Neural cell (in vitro differentiated cells): ENCODE measurements around the gene LDHD. TPM values are rescaled to one million over a fixed set of nuclear protein-coding genes. Genes with fewer than 3 reads are reported as not detected.

ENCODE experiments used
- H2AFZ ChIP-seq: fragments of 200-600, 300-800 bp; sonication (generic), shearing (Covaris generic); 2 replicates; pipeline ENCODE4 v1.6.0; 2014; ENCODE audit warnings: low read depth, mild to moderate bottlenecking, antibody characterized with exemption, low read length, moderate library complexity
- H3F3A ChIP-seq: fragments of 200-600 bp; shearing (Covaris generic); 2 replicates; pipeline ENCODE4 v1.6.1; 2016; ENCODE audit warnings: mild to moderate bottlenecking, moderate library complexity, mixed read lengths, antibody characterized with exemption, low read length; ENCODE audit not compliant: insufficient read depth, poor library complexity, severe bottlenecking
- H3K27ac ChIP-seq: fragments of 200-600, 300-800 bp; sonication (generic), shearing (Covaris generic); 2 replicates; pipeline ENCODE4 v1.5.1; 2014; ENCODE audit warnings: mild to moderate bottlenecking, low read length, moderate library complexity
- H3K27me3 ChIP-seq: fragments of 300-800, 200-600 bp; sonication (generic), shearing (Covaris generic); 2 replicates; pipeline ENCODE4 v1.6.0; 2014; ENCODE audit warnings: mild to moderate bottlenecking, low read depth, low read length, moderate library complexity; ENCODE audit not compliant: insufficient read depth
- H3K36me3 ChIP-seq: fragments of 300-800, 200-600 bp; sonication (generic), shearing (Covaris generic); 2 replicates; pipeline ENCODE4 v1.5.1; 2014; ENCODE audit warnings: mild to moderate bottlenecking, antibody characterized with exemption, low read length, moderate library complexity; ENCODE audit not compliant: insufficient read depth
- H3K4me2 ChIP-seq: fragments of 300-800, 200-600 bp; sonication (generic), shearing (Covaris generic); 2 replicates; pipeline ENCODE4 v1.6.0; 2014; ENCODE audit warnings: mild to moderate bottlenecking, low read length
- H3K4me3 ChIP-seq: fragments of 300-800, 200-600 bp; sonication (generic), shearing (Covaris generic); 2 replicates; pipeline ENCODE4 v1.5.1; 2014; ENCODE audit warnings: mild to moderate bottlenecking, low read length, moderate library complexity
- H3K79me2 ChIP-seq: fragments of 200-600 bp; shearing (Covaris generic); replicated peaks from 2 replicates; pipeline ENCODE4 v1.6.0; 2014; ENCODE audit warnings: mild to moderate bottlenecking, low read length, moderate library complexity; ENCODE audit not compliant: insufficient read depth
- H3K9ac ChIP-seq: fragments of 300-800, 200-600 bp; sonication (generic), shearing (Covaris generic); 2 replicates; pipeline ENCODE4 v1.6.1; 2016; ENCODE audit warnings: mild to moderate bottlenecking, low read length, mixed read lengths
- H3K9me2 ChIP-seq: fragments of 200-600 bp; shearing (Covaris generic); 2 replicates; pipeline ENCODE4 v1.6.1; 2016; ENCODE audit warnings: mild to moderate bottlenecking, low read length, mixed read lengths; ENCODE audit not compliant: insufficient read depth
- H3K9me3 ChIP-seq: fragments of 200-600, 300-800 bp; sonication (generic), shearing (Covaris generic); 2 replicates; pipeline ENCODE4 v1.6.1; 2016; ENCODE audit warnings: mild to moderate bottlenecking, mixed run types, low read length, moderate library complexity, mixed read lengths
- H4K20me1 ChIP-seq: fragments of 200-600 bp; shearing (Covaris generic); 2 replicates; pipeline ENCODE4 v1.6.1; 2016; ENCODE audit warnings: mild to moderate bottlenecking, mixed run types; ENCODE audit not compliant: insufficient read depth
- CTCF ChIP-seq: fragments of 450-650 bp; IDR thresholded peaks from 2 replicates; pipeline ENCODE4 v1.5.1; 2014; ENCODE audit warnings: antibody characterized with exemption, mild to moderate bottlenecking, moderate library complexity; ENCODE audit not compliant: poor library complexity, severe bottlenecking
- EP300 ChIP-seq: fragments of 450-650 bp; conservative IDR thresholded peaks from 2 replicates; pipeline ENCODE4 v1.6.1; 2014; ENCODE audit warnings: antibody characterized with exemption, mild to moderate bottlenecking, moderate library complexity; ENCODE audit not compliant: poor library complexity, severe bottlenecking
- EZH2 ChIP-seq: fragments of 200-600, 300-800 bp; shearing (Covaris generic), sonication (generic); IDR thresholded peaks from 2 replicates; pipeline ENCODE4 v1.6.1; 2014; ENCODE audit warnings: antibody characterized with exemption, low read length, borderline replicate concordance, mild to moderate bottlenecking; ENCODE audit not compliant: insufficient read depth, poor library complexity, severe bottlenecking
- MXI1 ChIP-seq: fragments of 450-650 bp; conservative IDR thresholded peaks from 2 replicates; pipeline ENCODE4 v1.6.1; 2014; ENCODE audit warnings: antibody characterized with exemption, mild to moderate bottlenecking; ENCODE audit not compliant: poor library complexity, severe bottlenecking
- POLR2AphosphoS5 ChIP-seq: IDR thresholded peaks from 2 replicates; pipeline ENCODE4 v1.6.1; 2012
- RAD21 ChIP-seq: fragments of 450-650 bp; conservative IDR thresholded peaks from 2 replicates; pipeline ENCODE4 v1.6.1; 2014; ENCODE audit warnings: antibody characterized with exemption, mild to moderate bottlenecking, moderate library complexity
- SMC3 ChIP-seq: fragments of 450-650 bp; conservative IDR thresholded peaks from 2 replicates; pipeline ENCODE4 v1.6.1; 2014; ENCODE audit warnings: antibody characterized with exemption, mild to moderate bottlenecking, moderate library complexity; ENCODE audit not compliant: poor library complexity
- TAF1 ChIP-seq: IDR thresholded peaks from 2 replicates; pipeline ENCODE4 v1.6.1; 2012; ENCODE audit warnings: low read depth
- polyA plus RNA-seq: library from polyadenylated mRNA; depleted of rRNA; stranded (reverse); fragments of >200 nt; gene quantifications from 2 replicates; pipeline ENCODE4 v1.2.3, GENCODE V29; 2014
- TF ChIP-seq, protein P1 (sequence below): IDR thresholded peaks from 2 replicates; pipeline ENCODE4 v1.6.1; 2012; ENCODE audit warnings: borderline replicate concordance

The LDHD gene
- polyA plus RNA-seq, 1 donor from 2014 or later: not detected

DNA sequence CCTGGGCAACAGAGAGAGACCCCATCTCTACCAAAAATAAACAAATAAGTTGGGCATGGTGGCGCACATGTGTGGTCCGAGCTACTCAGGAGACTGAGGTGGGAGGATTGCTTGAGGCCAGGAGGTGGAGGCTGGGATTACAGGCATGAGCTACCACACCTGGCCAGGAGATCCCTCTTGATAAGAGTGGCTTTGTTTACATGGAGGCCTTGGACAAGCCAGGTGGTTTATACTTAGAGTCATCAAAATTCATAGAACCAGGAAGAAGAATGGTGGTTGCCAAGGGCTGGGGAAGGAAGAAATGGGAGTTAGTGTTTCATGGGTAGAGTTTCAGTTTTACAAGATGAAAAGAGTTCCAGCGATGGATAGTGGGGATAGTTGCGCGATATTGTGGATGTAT is 22.9 kb upstream of the LDHD start:
- no peaks in the 10 kb centered on the region for H3K27me3 ChIP-seq
- H2AFZ ChIP-seq: no peak overlapping the region
- no peak overlapping the region for H3K4me2 ChIP-seq
- no peaks in the 10 kb centered on the region for H3K36me3 ChIP-seq
- no peaks in the 10 kb centered on the region for H3K79me2 ChIP-seq
- no peaks in the 10 kb centered on the region for H3K9me2 ChIP-seq
- no peak for TF ChIP-seq MXI1
- no peak for TF ChIP-seq TAF1
- TF ChIP-seq CTCF: no peak
- no peak for TF ChIP-seq EZH2
- H3K4me3 ChIP-seq: no peak overlapping the region
- H3K9me3 ChIP-seq: no peaks in the 10 kb centered on the region
- H3K9ac ChIP-seq: no peak overlapping the region
- no peaks in the 10 kb centered on the region for H3F3A ChIP-seq
- no peaks in the 10 kb centered on the region for H4K20me1 ChIP-seq
- no peak overlapping the region for H3K27ac ChIP-seq

DNA sequence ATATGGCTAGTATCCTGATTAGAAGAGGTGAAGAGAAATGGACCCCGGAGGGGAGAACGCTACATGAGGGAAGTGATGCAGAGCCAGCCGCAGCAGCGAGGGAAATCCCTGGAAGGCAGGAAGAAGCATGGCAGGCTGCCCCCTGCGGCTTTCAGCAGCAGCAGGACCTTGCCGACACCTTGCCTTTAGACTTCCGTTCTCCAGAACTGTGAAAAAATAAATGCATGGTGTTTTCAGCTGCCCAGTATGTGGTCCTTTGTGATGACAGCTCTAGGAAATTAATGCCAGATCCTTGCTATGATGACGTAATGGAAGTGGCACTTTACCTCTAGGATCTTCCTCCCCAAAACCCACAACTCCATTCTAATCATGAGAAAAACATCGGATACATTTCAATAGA is 22.1 kb upstream of the LDHD start:
- Histone ChIP-seq H3K27ac (no peak overlapping the region), H3K9ac (peak overlapping the region; percentile 13), H3K79me2 (no peaks in the 10 kb centered on the region), H3K4me2 (no peak overlapping the region), H3K9me2 (no peaks in the 10 kb centered on the region), H3K9me3 (no peaks in the 10 kb centered on the region), H2AFZ (no peak overlapping the region), H3K36me3 (no peaks in the 10 kb centered on the region), H3F3A (no peaks in the 10 kb centered on the region), H3K27me3 (no peaks in the 10 kb centered on the region), H4K20me1 (no peaks in the 10 kb centered on the region), H3K4me3 (no peak overlapping the region)
- no peak for TF ChIP-seq POLR2AphosphoS5
- TF ChIP-seq EP300: no peak
- TF ChIP-seq EZH2: no peak
- no peak for TF ChIP-seq RAD21
- no peak for TF ChIP-seq SMC3
- no peak for TF ChIP-seq MXI1
- no peak for TF ChIP-seq TAF1
- TF ChIP-seq, protein P1, sequence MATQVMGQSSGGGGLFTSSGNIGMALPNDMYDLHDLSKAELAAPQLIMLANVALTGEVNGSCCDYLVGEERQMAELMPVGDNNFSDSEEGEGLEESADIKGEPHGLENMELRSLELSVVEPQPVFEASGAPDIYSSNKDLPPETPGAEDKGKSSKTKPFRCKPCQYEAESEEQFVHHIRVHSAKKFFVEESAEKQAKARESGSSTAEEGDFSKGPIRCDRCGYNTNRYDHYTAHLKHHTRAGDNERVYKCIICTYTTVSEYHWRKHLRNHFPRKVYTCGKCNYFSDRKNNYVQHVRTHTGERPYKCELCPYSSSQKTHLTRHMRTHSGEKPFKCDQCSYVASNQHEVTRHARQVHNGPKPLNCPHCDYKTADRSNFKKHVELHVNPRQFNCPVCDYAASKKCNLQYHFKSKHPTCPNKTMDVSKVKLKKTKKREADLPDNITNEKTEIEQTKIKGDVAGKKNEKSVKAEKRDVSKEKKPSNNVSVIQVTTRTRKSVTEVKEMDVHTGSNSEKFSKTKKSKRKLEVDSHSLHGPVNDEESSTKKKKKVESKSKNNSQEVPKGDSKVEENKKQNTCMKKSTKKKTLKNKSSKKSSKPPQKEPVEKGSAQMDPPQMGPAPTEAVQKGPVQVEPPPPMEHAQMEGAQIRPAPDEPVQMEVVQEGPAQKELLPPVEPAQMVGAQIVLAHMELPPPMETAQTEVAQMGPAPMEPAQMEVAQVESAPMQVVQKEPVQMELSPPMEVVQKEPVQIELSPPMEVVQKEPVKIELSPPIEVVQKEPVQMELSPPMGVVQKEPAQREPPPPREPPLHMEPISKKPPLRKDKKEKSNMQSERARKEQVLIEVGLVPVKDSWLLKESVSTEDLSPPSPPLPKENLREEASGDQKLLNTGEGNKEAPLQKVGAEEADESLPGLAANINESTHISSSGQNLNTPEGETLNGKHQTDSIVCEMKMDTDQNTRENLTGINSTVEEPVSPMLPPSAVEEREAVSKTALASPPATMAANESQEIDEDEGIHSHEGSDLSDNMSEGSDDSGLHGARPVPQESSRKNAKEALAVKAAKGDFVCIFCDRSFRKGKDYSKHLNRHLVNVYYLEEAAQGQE: no peak
- no peak for TF ChIP-seq CTCF
